T-helper 2 cell treated with Interferon-gamma antibody and Interleukin-4, amounts not matched to agents 5 μg/mL and 100 μg/mL, for 36 hours (primary cell): ENCODE measurements around the gene NDUFS6.
"Not testable (repeated sequence)": the region's sequence is repeated elsewhere in the genome, so short reads cannot be mapped to it uniquely, and the experiment has no call there.

Experiments
- DNase-seq: peaks from one replicate; pipeline ENCODE4 v3.0.0; 2021; ENCODE audit warnings: low spot score
- H3K27ac Mint-ChIP-seq: one replicate; pipeline ENCODE4 v1.8.0; 2021; ENCODE audit warnings: mild to moderate bottlenecking, mixed read lengths
- H3K27me3 Mint-ChIP-seq: one replicate; pipeline ENCODE4 v1.8.0; 2021; ENCODE audit warnings: low read depth, mixed read lengths
- H3K36me3 Mint-ChIP-seq: one replicate; pipeline ENCODE4 v1.8.0; 2021; ENCODE audit warnings: low read depth, mixed read lengths
- H3K4me1 Mint-ChIP-seq: one replicate; pipeline ENCODE4 v1.8.0; 2021; ENCODE audit warnings: low read depth, mixed read lengths
- H3K4me3 Mint-ChIP-seq: one replicate; pipeline ENCODE4 v1.8.0; 2022; ENCODE audit warnings: mild to moderate bottlenecking, moderate library complexity, mixed read lengths
- H3K9me3 Mint-ChIP-seq: one replicate; pipeline ENCODE4 v1.8.0; 2021; ENCODE audit warnings: mixed read lengths

The NDUFS6 gene

DNA sequence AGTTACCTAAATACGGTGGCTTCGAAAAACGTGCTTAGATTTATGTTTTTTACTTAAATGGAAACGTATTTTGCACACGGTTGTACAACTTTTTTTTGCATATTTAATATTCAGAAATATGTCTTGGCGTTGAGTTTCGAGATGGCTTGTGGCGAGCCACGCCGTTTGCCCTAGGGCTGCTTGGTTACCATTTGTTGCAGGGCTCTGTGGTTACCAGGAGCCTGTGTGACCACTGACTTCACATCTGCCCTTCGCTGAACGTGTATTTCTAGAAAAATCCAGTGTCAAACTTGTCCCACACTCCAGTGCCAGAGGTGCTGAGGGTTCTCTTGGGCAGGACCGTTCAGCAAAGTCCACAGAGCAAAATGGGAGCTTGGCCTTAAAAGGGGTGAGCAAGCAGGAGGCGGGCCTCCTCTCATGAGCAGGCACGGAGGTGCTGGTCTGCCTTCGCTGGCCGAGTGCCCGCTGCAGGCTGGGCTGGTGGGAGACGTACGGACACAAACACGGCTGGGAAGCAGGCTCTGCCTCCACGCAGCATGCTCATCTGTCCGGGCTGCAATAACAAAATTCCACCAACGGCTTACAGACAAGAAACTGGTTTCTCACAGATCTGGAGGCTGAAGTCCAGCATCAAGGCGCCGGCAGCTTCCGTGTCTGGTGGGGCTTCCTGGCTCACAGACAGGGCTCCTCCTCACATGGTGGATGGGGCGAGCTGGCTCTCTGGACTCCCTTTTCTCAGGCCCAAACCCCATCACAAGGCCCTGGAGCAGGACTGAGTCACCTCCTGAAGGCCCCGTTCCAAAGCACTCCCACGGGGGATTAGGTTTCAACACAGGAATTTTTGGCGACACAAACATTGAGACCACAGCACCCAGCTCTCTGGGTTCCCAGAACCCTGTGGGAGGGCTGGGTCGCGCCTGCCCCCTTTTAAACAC, 7.0 kb upstream of the NDUFS6 start:
- Mint-ChIP-seq H3K4me3 (peak overlapping the region; percentile 86), H3K36me3 (peaks cover 37% of the 10 kb centered on the region), H3K9me3 (no peaks in the 10 kb centered on the region), H3K27me3 (no peaks in the 10 kb centered on the region), H3K27ac (peak overlapping the region; percentile 87), H3K4me1 (peaks cover 53% of the 10 kb centered on the region)
- no peak for DNase-seq

- H3K9me3 Mint-ChIP-seq, result no peaks in the 10 kb centered on the region
- H3K4me3 Mint-ChIP-seq, result peak overlapping the region; percentile 19
These were observed 6.3 kb upstream of the NDUFS6 start for GRCh38 chr5:1794901-1795290.

GRCh38 chr5:1795506-1795905, 5.7 kb upstream of the NDUFS6 start:
- H3K27me3 Mint-ChIP-seq, result no peaks in the 10 kb centered on the region
- no peaks in the 10 kb centered on the region for H3K9me3 Mint-ChIP-seq
- DNase-seq, result no peak
- peaks cover 47% of the 10 kb centered on the region for H3K4me1 Mint-ChIP-seq
- peak overlapping the region; percentile 66 for H3K27ac Mint-ChIP-seq
- H3K36me3 Mint-ChIP-seq, result peaks cover 36% of the 10 kb centered on the region
- peak overlapping the region; percentile 19 for H3K4me3 Mint-ChIP-seq

More at GRCh38 chr5:1794901-1795290, 6.3 kb upstream of the NDUFS6 start:
- H3K4me1 Mint-ChIP-seq, result peaks cover 48% of the 10 kb centered on the region
- no peak for DNase-seq
- no peaks in the 10 kb centered on the region for H3K27me3 Mint-ChIP-seq
- peaks cover 36% of the 10 kb centered on the region for H3K36me3 Mint-ChIP-seq
- peak overlapping the region; percentile 66 for H3K27ac Mint-ChIP-seq

DNA sequence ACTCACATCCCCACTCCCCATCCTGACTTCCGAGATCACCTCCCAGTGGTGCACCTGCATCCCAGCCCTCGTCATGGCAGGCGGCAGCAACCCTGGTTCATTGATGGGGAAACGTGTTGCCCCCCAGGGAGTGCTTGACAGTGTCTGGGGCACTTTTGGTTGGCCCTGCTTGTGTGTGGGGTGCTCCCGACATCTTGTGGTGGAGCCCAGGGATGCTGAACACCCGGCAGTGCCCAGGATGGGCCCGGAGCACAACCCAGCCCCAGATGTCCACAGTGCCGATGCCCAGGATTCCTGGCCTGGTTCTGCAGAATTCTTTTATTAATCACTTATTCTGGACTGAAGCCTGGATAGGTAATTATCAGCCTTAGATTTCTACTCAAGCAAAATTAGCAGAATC, 5.3 kb upstream of the NDUFS6 start:
- Mint-ChIP-seq H3K27me3 (no peaks in the 10 kb centered on the region), H3K27ac (no peak overlapping the region), H3K4me1 (peaks cover 47% of the 10 kb centered on the region)

GRCh38 chr5:1796371-1797102, 4.7 kb upstream of the NDUFS6 start:
- Mint-ChIP-seq H3K4me3 (no peak overlapping the region), H3K27me3 (no peaks in the 10 kb centered on the region), H3K27ac (no peak overlapping the region), H3K4me1 (peaks cover 42% of the 10 kb centered on the region), H3K9me3 (no peaks in the 10 kb centered on the region), H3K36me3 (peaks cover 36% of the 10 kb centered on the region)
- no peak for DNase-seq

More for the DNA sequence above, 5.3 kb upstream of the NDUFS6 start:
- H3K36me3 Mint-ChIP-seq, result peaks cover 36% of the 10 kb centered on the region
- no peak overlapping the region for H3K4me3 Mint-ChIP-seq
- no peaks in the 10 kb centered on the region for H3K9me3 Mint-ChIP-seq
- no peak for DNase-seq

GRCh38 chr5:1797103-1797800, 4.0 kb upstream of the NDUFS6 start:
- Mint-ChIP-seq H3K4me3 (peak overlapping the region; percentile 38), H3K36me3 (peaks cover 40% of the 10 kb centered on the region), H3K9me3 (no peaks in the 10 kb centered on the region), H3K27me3 (no peaks in the 10 kb centered on the region), H3K4me1 (peaks cover 39% of the 10 kb centered on the region), H3K27ac (no peak overlapping the region)
- no peak for DNase-seq

GRCh38 chr5:1797855-1798254, 3.4 kb upstream of the NDUFS6 start:
- DNase-seq, result no peak
- Mint-ChIP-seq H3K36me3 (peaks cover 41% of the 10 kb centered on the region), H3K4me3 (peak overlapping the region; percentile 96), H3K9me3 (no peaks in the 10 kb centered on the region), H3K27ac (peak overlapping the region; percentile 45), H3K27me3 (no peaks in the 10 kb centered on the region), H3K4me1 (peaks cover 36% of the 10 kb centered on the region)

DNA sequence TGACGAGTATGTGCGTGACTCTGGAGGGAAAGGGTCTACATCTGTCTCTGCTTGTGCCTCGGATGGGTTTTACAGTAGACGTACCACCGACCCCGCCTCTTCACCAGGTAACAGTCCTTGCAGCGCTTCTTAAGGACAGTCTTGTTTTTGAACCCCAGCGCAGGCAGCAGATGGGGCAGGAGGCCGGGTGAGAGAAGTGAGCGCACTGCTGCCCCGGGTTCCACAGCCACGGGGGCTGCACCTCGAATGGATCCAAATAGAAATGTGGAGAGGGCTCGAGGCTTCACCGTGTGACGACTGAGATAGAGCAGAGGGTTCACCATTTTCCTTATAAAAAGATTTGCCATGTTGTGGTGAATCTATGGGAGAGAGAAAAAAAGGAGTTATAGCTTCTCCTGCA, 2.6 kb upstream of the NDUFS6 start:
- not testable (repeated sequence) for H3K9me3 Mint-ChIP-seq, DNase-seq, H3K27me3 Mint-ChIP-seq
- H3K36me3 Mint-ChIP-seq, result peaks cover 46% of the 10 kb centered on the region
- peak overlapping the region; percentile 96 for H3K4me3 Mint-ChIP-seq
- peaks cover 37% of the 10 kb centered on the region for H3K4me1 Mint-ChIP-seq
- peak overlapping the region; percentile 64 for H3K27ac Mint-ChIP-seq

GRCh38 chr5:1799110-1799601, 2.1 kb upstream of the NDUFS6 start:
- Mint-ChIP-seq H3K9me3 (no peaks in the 10 kb centered on the region), H3K4me1 (peaks cover 39% of the 10 kb centered on the region), H3K4me3 (peak overlapping the region; percentile 96), H3K27ac (peak overlapping the region; percentile 64), H3K36me3 (peaks cover 51% of the 10 kb centered on the region), H3K27me3 (no peaks in the 10 kb centered on the region)
- DNase-seq, result peak; percentile 40

DNA sequence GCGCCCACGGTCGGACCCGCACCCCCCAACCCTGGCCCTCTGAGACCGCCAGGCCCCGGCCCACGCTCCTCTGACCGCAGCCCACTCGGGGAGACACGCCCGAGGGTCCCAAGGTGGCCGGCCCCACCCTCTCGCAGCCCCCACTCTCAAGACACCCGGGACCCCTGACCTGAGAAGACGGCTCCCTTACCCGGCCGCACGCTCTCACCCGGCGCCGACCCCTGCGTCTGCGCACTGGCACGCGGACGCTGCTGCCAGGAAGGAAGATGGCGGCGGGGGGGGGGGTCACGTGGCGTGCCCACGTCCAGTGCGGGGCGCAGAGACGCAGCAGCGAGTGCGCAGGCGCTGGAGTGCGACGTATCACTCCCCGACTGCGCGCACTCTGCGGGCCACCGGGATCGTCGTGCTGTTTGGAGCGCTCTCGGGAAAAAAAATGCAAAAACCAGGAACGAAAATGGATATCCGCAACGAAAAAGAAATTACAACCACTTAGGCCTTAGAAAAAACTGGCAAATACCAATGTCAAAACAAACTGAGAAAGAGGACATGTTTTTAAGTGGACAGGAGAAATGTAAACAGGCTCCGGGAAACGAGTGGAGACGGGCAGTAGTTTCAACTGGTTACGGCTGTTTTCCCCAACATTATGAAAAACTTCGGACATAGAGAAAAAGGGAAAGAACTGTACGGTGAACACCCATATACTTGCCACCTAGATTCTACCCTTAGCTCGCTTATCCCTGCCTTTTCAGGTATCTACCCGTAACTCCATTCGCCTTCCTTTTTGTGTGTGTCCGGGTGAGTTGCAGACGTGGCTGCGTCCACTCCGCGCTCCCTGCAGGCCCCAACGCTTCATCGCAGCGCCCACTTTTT, 1.4 kb upstream of the NDUFS6 start, which contains the start of gene MRPL36:
Gene MRPL36 (minus strand): TSS at position 236 of the 870 bp plus-strand sequence. CDS start 902 bp downstream, outside the sequence.
- Mint-ChIP-seq H3K36me3 (peaks cover 58% of the 10 kb centered on the region), H3K27ac (peak within 1 kb of the TSS; percentile 97), H3K9me3 (no peaks in the 10 kb centered on the region), H3K4me1 (peaks cover 39% of the 10 kb centered on the region), H3K4me3 (peak within 1 kb of the TSS; percentile 96), H3K27me3 (no peaks in the 10 kb centered on the region)
- DNase-seq, result peak; percentile 88

DNA sequence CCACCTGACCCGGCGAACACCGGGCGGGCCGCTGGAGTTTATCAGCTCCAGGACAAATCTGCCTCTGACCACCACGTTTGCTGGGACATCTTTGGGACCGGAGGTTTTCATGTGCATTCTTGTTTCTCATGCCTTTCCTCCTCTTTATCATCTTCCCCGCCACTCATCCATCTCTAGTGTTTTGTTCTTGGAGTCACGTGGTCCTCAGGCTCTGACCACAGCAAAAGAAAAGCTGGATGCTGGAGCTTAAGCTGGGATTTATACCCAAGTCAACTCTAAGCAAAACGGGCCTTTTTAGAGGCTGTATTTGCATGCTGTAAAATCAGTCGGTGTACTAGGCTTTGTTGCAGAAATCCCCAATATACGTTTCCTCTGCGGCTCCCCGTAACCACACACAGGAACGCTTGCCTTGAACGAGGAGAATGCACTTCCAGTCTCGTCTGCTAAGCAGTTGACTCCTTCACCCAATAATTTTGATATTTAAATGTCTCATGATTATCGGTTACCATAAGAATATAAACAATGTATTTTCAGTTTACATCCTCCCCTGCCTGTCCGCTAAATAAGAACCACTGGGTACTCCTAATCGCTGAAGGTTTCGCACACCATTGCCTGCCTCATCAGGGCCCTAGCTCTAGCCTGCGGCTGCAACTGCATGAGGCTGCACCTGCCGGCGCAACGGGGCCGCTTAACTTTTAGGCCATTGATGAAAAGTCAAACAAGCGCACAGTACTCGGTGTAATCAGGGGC, 560 bp upstream of the NDUFS6 start:
- DNase-seq, result no peak
- H3K27me3 Mint-ChIP-seq, result no peaks in the 10 kb centered on the region
- H3K9me3 Mint-ChIP-seq, result no peaks in the 10 kb centered on the region
- H3K4me1 Mint-ChIP-seq, result peaks cover 36% of the 10 kb centered on the region
- H3K36me3 Mint-ChIP-seq, result peaks cover 59% of the 10 kb centered on the region
- peak overlapping the region; percentile 97 for H3K27ac Mint-ChIP-seq
- H3K4me3 Mint-ChIP-seq, result peak overlapping the region; percentile 96

DNA sequence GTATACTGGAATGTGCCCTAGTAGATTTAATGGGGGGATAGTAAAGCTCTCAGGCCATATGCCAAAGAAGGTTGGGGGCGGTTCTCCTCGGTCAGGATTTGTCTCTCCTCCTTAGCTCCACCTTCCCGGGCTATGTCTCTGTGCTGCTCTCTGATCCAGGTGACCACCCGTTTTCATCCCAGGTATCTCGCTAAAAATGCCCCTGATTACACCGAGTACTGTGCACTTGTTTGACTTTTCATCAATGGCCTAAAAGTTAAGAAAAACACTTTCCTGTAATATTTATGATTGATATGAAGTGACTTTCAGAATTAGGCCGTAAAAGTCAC, 724 bp downstream of the NDUFS6 start:
- H3K4me1 Mint-ChIP-seq, result peaks cover 36% of the 10 kb centered on the region
- H3K4me3 Mint-ChIP-seq, result peak overlapping the region; percentile 96
- peak overlapping the region; percentile 97 for H3K27ac Mint-ChIP-seq
- no peaks in the 10 kb centered on the region for H3K9me3 Mint-ChIP-seq
- no peak for DNase-seq
- H3K36me3 Mint-ChIP-seq, result peaks cover 56% of the 10 kb centered on the region
- H3K27me3 Mint-ChIP-seq, result no peaks in the 10 kb centered on the region
